Erythroblast (primary cell): Measurements from ENCODE around the gene SPAG16.

Experiments used
- GATA1 ChIP-seq: IDR thresholded peaks from 2 replicates; pipeline ENCODE4 v1.6.1; 2011; ENCODE audit warnings: low read depth, mild to moderate bottlenecking, control low read depth, low read length, moderate library complexity
- POLR2A ChIP-seq: IDR thresholded peaks from 2 replicates; pipeline ENCODE4 v1.6.1; 2011; ENCODE audit warnings: mild to moderate bottlenecking, low read length

DNA sequence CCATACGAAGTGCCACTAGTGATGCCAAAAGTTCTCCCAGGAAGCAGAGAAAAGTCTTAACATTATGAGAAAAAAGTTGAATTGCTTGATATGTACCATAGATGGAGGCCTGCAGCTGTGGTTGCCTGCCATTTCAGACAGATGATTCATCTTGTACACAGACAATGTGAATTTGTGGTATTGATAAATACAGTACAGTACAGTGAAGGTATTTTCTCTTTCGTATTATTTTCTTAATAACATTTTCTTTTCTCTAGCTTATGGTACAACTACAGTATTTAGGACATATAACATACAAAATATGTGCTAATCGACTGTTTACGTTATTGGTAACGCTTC, 1093.0 kb downstream of the SPAG16 start:
- TF ChIP-seq POLR2A (no peak), GATA1 (no peak)
